ENCODE measurements around the gene MT3.

MT3 gene

DNA sequence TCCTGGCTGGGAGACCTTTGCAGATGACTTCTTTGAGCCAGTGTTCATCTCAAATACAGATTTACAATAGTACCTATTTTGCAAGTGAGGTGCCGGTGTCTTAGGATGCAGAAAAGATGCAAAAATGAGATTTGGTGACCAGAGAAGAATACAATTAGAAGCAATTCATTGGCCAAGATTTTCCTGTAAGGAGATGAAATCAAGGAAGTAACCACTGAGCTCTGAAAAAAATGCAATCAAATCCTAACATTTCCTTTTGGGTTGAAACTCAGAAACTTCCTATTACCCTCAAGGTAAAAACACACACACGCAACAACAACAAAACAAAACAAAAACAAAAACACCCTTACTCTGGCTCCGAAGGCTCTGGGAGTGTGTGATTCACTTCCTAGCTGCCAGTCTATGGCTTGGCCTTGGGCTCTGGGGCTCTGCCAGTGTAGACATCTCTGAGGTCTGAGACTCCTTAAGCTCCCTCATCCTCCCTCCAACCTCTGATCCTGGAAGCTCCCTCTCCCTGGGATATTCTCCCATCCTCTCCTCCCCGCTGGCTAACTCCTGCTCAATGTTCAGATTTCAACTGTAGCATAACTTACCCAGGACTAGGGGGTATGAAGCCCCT lies 41.3 kb upstream of the MT3 start:
- TF ChIP-seq FOXP2 (optimal IDR thresholded peaks at IDR 0.05; ENCODE audit: borderline replicate concordance, extremely low read depth, extremely low read length, insufficient read depth) = no peak

DNA sequence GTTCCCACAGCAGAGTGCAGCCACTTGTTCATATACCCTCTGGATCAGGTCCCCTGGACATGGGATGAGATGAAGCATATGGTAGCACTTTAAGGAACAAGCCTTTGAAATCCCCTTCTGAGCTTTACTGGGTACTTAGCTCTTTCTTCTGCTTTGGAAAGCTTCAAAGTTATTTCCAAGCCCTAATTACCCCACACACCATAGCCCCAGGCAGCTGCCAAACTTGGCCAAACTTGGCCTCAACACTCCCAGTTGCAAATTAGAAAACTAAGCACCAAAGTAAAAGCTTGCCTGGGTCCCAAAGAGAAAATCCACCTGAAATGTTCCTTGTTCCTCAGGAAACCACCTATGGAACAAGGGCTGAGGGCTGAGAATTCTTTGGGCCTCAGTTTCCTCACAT lies 40.2 kb upstream of the MT3 start:
- TF ChIP-seq, protein P1, sequence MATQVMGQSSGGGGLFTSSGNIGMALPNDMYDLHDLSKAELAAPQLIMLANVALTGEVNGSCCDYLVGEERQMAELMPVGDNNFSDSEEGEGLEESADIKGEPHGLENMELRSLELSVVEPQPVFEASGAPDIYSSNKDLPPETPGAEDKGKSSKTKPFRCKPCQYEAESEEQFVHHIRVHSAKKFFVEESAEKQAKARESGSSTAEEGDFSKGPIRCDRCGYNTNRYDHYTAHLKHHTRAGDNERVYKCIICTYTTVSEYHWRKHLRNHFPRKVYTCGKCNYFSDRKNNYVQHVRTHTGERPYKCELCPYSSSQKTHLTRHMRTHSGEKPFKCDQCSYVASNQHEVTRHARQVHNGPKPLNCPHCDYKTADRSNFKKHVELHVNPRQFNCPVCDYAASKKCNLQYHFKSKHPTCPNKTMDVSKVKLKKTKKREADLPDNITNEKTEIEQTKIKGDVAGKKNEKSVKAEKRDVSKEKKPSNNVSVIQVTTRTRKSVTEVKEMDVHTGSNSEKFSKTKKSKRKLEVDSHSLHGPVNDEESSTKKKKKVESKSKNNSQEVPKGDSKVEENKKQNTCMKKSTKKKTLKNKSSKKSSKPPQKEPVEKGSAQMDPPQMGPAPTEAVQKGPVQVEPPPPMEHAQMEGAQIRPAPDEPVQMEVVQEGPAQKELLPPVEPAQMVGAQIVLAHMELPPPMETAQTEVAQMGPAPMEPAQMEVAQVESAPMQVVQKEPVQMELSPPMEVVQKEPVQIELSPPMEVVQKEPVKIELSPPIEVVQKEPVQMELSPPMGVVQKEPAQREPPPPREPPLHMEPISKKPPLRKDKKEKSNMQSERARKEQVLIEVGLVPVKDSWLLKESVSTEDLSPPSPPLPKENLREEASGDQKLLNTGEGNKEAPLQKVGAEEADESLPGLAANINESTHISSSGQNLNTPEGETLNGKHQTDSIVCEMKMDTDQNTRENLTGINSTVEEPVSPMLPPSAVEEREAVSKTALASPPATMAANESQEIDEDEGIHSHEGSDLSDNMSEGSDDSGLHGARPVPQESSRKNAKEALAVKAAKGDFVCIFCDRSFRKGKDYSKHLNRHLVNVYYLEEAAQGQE (IDR thresholded peaks at IDR 0.05; ENCODE audit: insufficient read depth in 1 of 2, low read depth in 2 of 2, low read length in 2 of 2) = no peak
- TF ChIP-seq SIN3A (IDR thresholded peaks at IDR 0.05; ENCODE audit: borderline replicate concordance, insufficient read depth, low read length) = no peak
- no peak for TF ChIP-seq TAF1 (IDR thresholded peaks at IDR 0.05; ENCODE audit: borderline replicate concordance, insufficient read depth, low read length)
- TF ChIP-seq FOXP2 (optimal IDR thresholded peaks at IDR 0.05; ENCODE audit: borderline replicate concordance, extremely low read depth, extremely low read length, insufficient read depth) = no peak
- no peak for TF ChIP-seq POLR2AphosphoS5 (IDR thresholded peaks at IDR 0.05; ENCODE audit: low read depth, low read length)

DNA sequence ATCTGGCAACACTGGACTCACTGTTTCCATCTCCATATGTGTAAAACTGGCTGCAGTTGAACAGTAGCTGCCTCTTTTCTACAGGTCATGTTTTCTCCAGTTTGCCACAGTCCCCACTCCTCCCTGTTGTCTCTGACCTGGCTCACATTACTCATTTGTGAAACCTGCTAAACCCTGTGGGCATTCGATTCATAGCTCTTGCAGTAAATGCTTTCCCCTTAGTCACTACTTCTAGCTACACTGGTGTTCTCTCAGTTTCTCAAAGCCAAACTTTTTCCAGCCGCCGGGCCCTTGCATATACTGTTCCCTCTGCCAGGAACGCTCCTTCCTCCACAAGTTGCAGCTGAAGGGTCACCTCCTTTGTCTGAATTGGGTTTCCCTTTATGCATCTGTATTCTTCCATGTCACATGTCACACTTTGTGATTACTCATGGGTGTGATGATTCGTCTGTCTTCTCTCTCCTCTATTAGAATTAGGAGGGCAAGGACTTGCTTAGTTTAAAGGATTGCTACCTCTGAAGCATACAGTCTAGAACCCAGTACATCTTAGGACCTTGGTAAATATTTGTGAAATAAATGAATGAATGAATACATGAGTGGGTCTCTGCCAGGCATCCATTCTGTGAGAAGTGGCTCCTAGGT lies 39.5 kb upstream of the MT3 start:
- TF ChIP-seq POLR2AphosphoS5 (IDR thresholded peaks at IDR 0.05; ENCODE audit: low read depth, low read length) = no peak
- TF ChIP-seq, protein P1 (IDR thresholded peaks at IDR 0.05; ENCODE audit: insufficient read depth in 1 of 2, low read depth in 2 of 2, low read length in 2 of 2) = no peak
- no peak for TF ChIP-seq TAF1 (IDR thresholded peaks at IDR 0.05; ENCODE audit: borderline replicate concordance, insufficient read depth, low read length)
- TF ChIP-seq FOXP2 (optimal IDR thresholded peaks at IDR 0.05; ENCODE audit: borderline replicate concordance, extremely low read depth, extremely low read length, insufficient read depth) = no peak
- TF ChIP-seq SIN3A (IDR thresholded peaks at IDR 0.05; ENCODE audit: borderline replicate concordance, insufficient read depth, low read length) = no peak

DNA sequence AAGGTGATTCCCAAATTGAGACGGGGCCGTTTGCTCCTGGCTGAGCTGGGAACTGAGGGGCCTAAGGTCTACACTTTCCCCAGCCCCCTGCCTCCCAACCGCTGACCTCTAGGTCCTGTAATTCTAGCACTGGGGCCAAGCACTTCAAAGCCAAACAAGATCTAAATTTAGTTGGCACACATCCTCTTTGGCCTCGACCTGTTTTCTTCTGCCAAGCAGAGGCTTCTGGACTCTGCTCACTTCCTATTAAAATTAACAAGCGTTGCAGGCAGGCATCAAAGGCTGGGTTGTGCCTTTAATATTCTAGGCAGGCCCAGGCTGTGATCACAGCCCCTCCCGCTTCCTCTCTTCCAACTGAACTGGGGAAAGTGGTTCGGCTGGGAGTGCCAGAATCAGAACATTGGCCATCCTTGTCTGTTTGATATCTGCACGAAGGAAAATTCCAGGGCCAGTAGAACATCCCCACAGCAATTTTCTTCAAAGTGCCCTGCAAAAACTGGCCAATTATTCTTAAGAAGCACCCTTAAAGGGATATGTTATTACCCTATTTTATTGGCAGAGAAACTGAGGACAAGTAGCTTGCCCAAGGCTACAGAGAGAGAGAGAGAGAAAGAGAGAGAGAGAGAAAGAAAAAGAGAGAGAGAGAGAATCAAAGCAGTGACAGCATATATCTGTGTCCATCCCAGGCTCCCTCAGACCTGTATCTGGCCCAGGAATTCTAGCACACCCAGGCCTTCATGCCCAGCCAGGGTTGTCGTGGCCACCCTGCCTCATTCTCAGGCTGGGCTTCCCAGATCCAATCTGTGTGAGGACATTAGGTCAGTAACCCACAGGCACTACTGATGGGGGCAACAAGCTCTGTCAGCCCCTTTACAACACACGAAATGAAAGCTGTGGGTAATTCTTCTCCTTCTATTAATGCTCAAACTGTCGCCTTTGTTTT lies 37.3 kb upstream of the MT3 start:
- no peak for TF ChIP-seq FOXP2 (optimal IDR thresholded peaks at IDR 0.05; ENCODE audit: borderline replicate concordance, extremely low read depth, extremely low read length, insufficient read depth)
- TF ChIP-seq TAF1 (IDR thresholded peaks at IDR 0.05; ENCODE audit: borderline replicate concordance, insufficient read depth, low read length) = no peak
- TF ChIP-seq, protein P1 (IDR thresholded peaks at IDR 0.05; ENCODE audit: insufficient read depth in 1 of 2, low read depth in 2 of 2, low read length in 2 of 2) = no peak
- TF ChIP-seq SIN3A (IDR thresholded peaks at IDR 0.05; ENCODE audit: borderline replicate concordance, insufficient read depth, low read length) = no peak
- TF ChIP-seq POLR2AphosphoS5 (IDR thresholded peaks at IDR 0.05; ENCODE audit: low read depth, low read length) = no peak

DNA sequence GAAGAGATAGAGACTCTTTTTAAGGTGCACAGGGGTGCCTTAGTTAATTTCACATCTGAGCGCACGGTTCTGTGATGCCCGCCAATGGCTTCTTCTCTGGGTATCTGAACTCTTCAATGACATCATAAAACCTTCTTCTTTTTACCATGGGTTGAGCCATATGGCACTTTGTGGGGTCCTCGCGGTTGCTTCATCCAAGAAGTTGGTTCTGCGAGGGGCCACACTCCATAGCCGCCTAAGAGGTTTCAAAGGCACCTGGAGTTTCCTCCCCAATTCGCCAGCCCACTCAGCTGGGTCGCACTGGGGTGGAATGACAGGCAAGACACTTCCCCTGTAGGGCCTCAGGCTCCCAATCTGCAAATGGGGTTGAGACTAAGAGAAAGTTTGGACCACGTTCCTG lies 34.9 kb upstream of the MT3 start:
- TF ChIP-seq SIN3A (IDR thresholded peaks at IDR 0.05; ENCODE audit: borderline replicate concordance, insufficient read depth, low read length) (no peak), POLR2AphosphoS5 (IDR thresholded peaks at IDR 0.05; ENCODE audit: low read depth, low read length) (no peak), FOXP2 (optimal IDR thresholded peaks at IDR 0.05; ENCODE audit: borderline replicate concordance, extremely low read depth, extremely low read length, insufficient read depth) (no peak), TAF1 (IDR thresholded peaks at IDR 0.05; ENCODE audit: borderline replicate concordance, insufficient read depth, low read length) (no peak)
- TF ChIP-seq, protein P1 (IDR thresholded peaks at IDR 0.05; ENCODE audit: insufficient read depth in 1 of 2, low read depth in 2 of 2, low read length in 2 of 2) = no peak

Data from PFSK-1 (cell line).